ENCODE data around the gene MED22.

DNA sequence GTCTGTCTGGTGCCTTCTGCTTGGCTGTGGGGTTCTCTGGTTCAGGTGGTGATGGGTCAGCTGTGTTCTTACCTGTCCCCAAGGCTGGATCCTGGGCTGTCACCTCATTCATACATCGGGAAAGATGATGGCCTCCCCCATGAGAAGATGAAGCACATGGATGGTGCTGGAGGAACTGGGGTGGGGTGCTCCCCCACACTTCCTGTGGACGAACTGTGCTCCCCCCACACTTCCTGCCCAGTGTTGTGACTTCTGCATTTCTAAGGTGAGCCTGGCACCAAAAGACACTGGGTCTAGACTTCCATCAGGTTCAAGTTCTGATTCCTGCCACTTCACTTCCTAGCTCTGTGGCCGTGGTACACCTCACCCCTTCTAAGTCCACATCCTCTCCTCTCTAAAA is 7.7 kb downstream of the MED22 start:
- TF ChIP-seq, protein P1, sequence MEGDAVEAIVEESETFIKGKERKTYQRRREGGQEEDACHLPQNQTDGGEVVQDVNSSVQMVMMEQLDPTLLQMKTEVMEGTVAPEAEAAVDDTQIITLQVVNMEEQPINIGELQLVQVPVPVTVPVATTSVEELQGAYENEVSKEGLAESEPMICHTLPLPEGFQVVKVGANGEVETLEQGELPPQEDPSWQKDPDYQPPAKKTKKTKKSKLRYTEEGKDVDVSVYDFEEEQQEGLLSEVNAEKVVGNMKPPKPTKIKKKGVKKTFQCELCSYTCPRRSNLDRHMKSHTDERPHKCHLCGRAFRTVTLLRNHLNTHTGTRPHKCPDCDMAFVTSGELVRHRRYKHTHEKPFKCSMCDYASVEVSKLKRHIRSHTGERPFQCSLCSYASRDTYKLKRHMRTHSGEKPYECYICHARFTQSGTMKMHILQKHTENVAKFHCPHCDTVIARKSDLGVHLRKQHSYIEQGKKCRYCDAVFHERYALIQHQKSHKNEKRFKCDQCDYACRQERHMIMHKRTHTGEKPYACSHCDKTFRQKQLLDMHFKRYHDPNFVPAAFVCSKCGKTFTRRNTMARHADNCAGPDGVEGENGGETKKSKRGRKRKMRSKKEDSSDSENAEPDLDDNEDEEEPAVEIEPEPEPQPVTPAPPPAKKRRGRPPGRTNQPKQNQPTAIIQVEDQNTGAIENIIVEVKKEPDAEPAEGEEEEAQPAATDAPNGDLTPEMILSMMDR (IDR thresholded peaks at IDR 0.05 in 2 of 3, conservative IDR thresholded peaks at IDR 0.05 in 1 of 3; ENCODE audit: borderline replicate concordance in 1 of 3, insufficient read depth in 1 of 3, low read depth in 2 of 3, low read length in 2 of 3), result no peak
- TF ChIP-seq CEBPB (IDR thresholded peaks at IDR 0.05; ENCODE audit: low read depth) (no peak), POLR2A (IDR thresholded peaks at IDR 0.05; ENCODE audit: borderline replicate concordance, extremely low read depth, insufficient read depth, insufficient read length) (no peak), SRF (IDR thresholded peaks at IDR 0.05; ENCODE audit: low read depth) (no peak), TCF7L2 (IDR thresholded peaks at IDR 0.05; ENCODE audit: borderline replicate concordance, extremely low read depth, insufficient read depth, insufficient read length) (no peak), ZFX (IDR thresholded peaks at IDR 0.05) (no peak)
